Esophagus squamous epithelium (tissue), 4 donors: ENCODE data around the gene IGFBP7.

Experiments
- POLR2A ChIP-seq, 4 donors: fragments of 450-650 bp; IDR thresholded peaks; one replicate each; pipeline ENCODE4 v1.6.1; 2017; ENCODE audit warnings: antibody characterized with exemption in 4 of 4, mild to moderate bottlenecking in 4 of 4, moderate library complexity in 3 of 4
- TF ChIP-seq, protein P1 (sequence below), 6 experiments: fragments of 450-650 bp in 4 of 6; fragments of 200-600 bp in 2 of 6; sonication (generic) in 2 of 6; IDR thresholded peaks; one replicate each; pipeline ENCODE4 v1.5.1; 2016 to 2019; ENCODE audit warnings: antibody characterized with exemption in 6 of 6, mild to moderate bottlenecking in 4 of 6, moderate library complexity in 4 of 6

DNA sequence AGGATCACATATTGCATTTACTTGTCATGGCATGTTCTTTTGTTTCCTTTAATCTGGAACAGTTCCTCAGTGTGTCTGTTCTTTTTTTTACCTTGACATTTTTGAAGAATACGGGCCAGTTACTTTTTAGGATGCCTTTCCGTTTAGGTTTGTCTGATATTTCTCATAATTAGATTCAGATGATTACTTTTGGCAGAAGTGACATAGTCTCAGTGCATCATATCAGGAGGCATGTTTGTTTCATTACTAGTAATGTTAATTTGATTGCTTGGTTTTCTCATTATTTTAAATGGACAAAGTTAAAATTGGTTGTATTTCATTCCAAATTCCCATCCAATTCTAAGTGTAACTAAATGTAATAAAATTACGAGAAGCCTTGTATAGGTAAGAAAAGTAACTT is 123.2 kb downstream of the IGFBP7 start:
- TF ChIP-seq POLR2A (IDR thresholded peaks at IDR 0.05) = no peak
- TF ChIP-seq, protein P1, sequence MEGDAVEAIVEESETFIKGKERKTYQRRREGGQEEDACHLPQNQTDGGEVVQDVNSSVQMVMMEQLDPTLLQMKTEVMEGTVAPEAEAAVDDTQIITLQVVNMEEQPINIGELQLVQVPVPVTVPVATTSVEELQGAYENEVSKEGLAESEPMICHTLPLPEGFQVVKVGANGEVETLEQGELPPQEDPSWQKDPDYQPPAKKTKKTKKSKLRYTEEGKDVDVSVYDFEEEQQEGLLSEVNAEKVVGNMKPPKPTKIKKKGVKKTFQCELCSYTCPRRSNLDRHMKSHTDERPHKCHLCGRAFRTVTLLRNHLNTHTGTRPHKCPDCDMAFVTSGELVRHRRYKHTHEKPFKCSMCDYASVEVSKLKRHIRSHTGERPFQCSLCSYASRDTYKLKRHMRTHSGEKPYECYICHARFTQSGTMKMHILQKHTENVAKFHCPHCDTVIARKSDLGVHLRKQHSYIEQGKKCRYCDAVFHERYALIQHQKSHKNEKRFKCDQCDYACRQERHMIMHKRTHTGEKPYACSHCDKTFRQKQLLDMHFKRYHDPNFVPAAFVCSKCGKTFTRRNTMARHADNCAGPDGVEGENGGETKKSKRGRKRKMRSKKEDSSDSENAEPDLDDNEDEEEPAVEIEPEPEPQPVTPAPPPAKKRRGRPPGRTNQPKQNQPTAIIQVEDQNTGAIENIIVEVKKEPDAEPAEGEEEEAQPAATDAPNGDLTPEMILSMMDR (IDR thresholded peaks at IDR 0.05) = no peak
